Upper lobe of right lung (tissue), 1 donor: ENCODE measurements around the gene SLC66A1. TPM values are rescaled to one million over a fixed set of nuclear protein-coding genes. Genes with fewer than 3 reads are reported as not detected.

Source experiments
- ATAC-seq: fragments of 200-7000 bp; cut with Tn5 transposase; one replicate; pipeline ENCODE4 v1.9.1; 2020; ENCODE audit warnings: mild to moderate bottlenecking, moderate library complexity
- DNase-seq: peaks from one replicate; pipeline ENCODE4 v3.0.0-alpha.2; 2020
- H3K27ac ChIP-seq: fragments of 200-600 bp; one replicate; pipeline ENCODE4 v1.8.0; 2022
- H3K27me3 ChIP-seq: fragments of 200-600 bp; one replicate; pipeline ENCODE4 v1.8.0; 2022; ENCODE audit warnings: mild to moderate bottlenecking
- H3K36me3 ChIP-seq: fragments of 200-600 bp; one replicate; pipeline ENCODE4 v1.8.0; 2022
- H3K4me1 ChIP-seq: fragments of 200-600 bp; one replicate; pipeline ENCODE4 v1.8.0; 2022
- H3K4me3 ChIP-seq: fragments of 200-600 bp; one replicate; pipeline ENCODE4 v1.8.0; 2022; ENCODE audit warnings: mild to moderate bottlenecking
- H3K9me3 ChIP-seq: fragments of 200-600 bp; one replicate; pipeline ENCODE4 v1.8.0; 2022
- CTCF ChIP-seq: fragments of 200-600 bp; IDR thresholded peaks from one replicate; pipeline ENCODE4 v1.8.0; 2022; ENCODE audit warnings: antibody characterized with exemption
- intact Hi-C: fragments of 100-400 bp; cut with DNase I; formaldehyde crosslinking; loops from one replicate; pipeline ENCODE4 v1.11.0; 2022
- total RNA-seq: library from RNA; stranded (reverse); fragmentation: NEBNext Ultra II Directional; extraction: Animal tissue kit (Norgen Biotek cat#: 25700); gene quantifications from one replicate; pipeline ENCODE4 v1.2.1, GENCODE V29; 2021
- donor health status: DM: no; HTN: yes; CAD: no; lungs with severe emphysema.

Gene SLC66A1
- total RNA-seq, 1 donor from 2014 or later, result 20.9 TPM

GRCh38 chr1:19367584-19368041, 55.5 kb downstream of the SLC66A1 start:
- H3K4me3 ChIP-seq, result no peak overlapping the region
- DNase-seq, result no peak
- H3K4me1 ChIP-seq, result peaks cover 29% of the 10 kb centered on the region
- no peak for TF ChIP-seq CTCF
- peak overlapping the region; percentile 7 for H3K27ac ChIP-seq
- no peaks in the 10 kb centered on the region for H3K27me3 ChIP-seq
- H3K9me3 ChIP-seq, result no peaks in the 10 kb centered on the region
- intact Hi-C loops, result no loop called here
- peaks cover 16% of the 10 kb centered on the region for H3K36me3 ChIP-seq
- peak; percentile 17 for ATAC-seq

- no peaks in the 10 kb centered on the region for H3K27me3 ChIP-seq
- intact Hi-C loops, result no loop called here
- H3K9me3 ChIP-seq, result no peaks in the 10 kb centered on the region
- TF ChIP-seq CTCF, result no peak
- H3K4me3 ChIP-seq, result no peak overlapping the region
- peaks cover 16% of the 10 kb centered on the region for H3K36me3 ChIP-seq
- peak overlapping the region; percentile 7 for H3K27ac ChIP-seq
- peaks cover 29% of the 10 kb centered on the region for H3K4me1 ChIP-seq
- DNase-seq (no peak), ATAC-seq (no peak)
Observed at GRCh38 chr1:19368050-19368449, 55.9 kb downstream of the SLC66A1 start.

- no peaks in the 10 kb centered on the region for H3K9me3 ChIP-seq
- H3K36me3 ChIP-seq, result peaks cover 20% of the 10 kb centered on the region
- intact Hi-C loops, result no loop called here
- no peak for ATAC-seq
- H3K4me1 ChIP-seq, result peaks cover 30% of the 10 kb centered on the region
- no peak overlapping the region for H3K4me3 ChIP-seq
- H3K27me3 ChIP-seq, result no peaks in the 10 kb centered on the region
- peak overlapping the region; percentile 78 for H3K27ac ChIP-seq
- no peak for TF ChIP-seq CTCF
- DNase-seq, result no peak
Observed at GRCh38 chr1:19368964-19369363, 56.8 kb downstream of the SLC66A1 start.

- Histone ChIP-seq H3K27ac (peak overlapping the region; percentile 78), H3K9me3 (no peaks in the 10 kb centered on the region), H3K36me3 (peaks cover 26% of the 10 kb centered on the region), H3K27me3 (no peaks in the 10 kb centered on the region), H3K4me3 (no peak overlapping the region), H3K4me1 (peaks cover 36% of the 10 kb centered on the region)
- intact Hi-C loops, result no loop called here
- DNase-seq, result peak; percentile 76
- ATAC-seq, result peak; percentile 55
- no peak for TF ChIP-seq CTCF
Observed at GRCh38 chr1:19369396-19370090, 57.4 kb downstream of the SLC66A1 start.

GRCh38 chr1:19370453-19371170, 58.5 kb downstream of the SLC66A1 start:
- ATAC-seq, result peak; percentile 89
- Histone ChIP-seq H3K4me3 (no peak overlapping the region), H3K27me3 (no peaks in the 10 kb centered on the region), H3K36me3 (peaks cover 31% of the 10 kb centered on the region), H3K4me1 (peaks cover 37% of the 10 kb centered on the region), H3K9me3 (no peaks in the 10 kb centered on the region), H3K27ac (peak overlapping the region; percentile 78)
- intact Hi-C loops, result no loop called here
- peak; percentile 86 for DNase-seq
- TF ChIP-seq CTCF, result no peak
